Measurements from ENCODE around the gene HOXD12.

Gene HOXD12

GRCh38 chr2:176093898-176094249 lies 5.7 kb upstream of the HOXD12 start:
- no peaks in the 10 kb centered on the region for H3K79me2 ChIP-seq (ENCODE audit: insufficient read depth, low read length)
- H3K9ac ChIP-seq (ENCODE audit: low read length): no peak overlapping the region
- H2AFZ ChIP-seq (ENCODE audit: low read length): no peak overlapping the region
- TF ChIP-seq CTCF (IDR thresholded peaks at IDR 0.05; ENCODE audit: low read length): no peak
- TF ChIP-seq EZH2 (IDR thresholded peaks at IDR 0.05; ENCODE audit: borderline replicate concordance, low read length): no peak
- no peaks in the 10 kb centered on the region for H3K9me3 ChIP-seq (ENCODE audit: low read length)
- H3K4me1 ChIP-seq (ENCODE audit: insufficient read depth, low read length, severe bottlenecking): peaks cover 12% of the 10 kb centered on the region
- H3K9me2 ChIP-seq (ENCODE audit: low read depth, low read length): no peaks in the 10 kb centered on the region
- no peaks in the 10 kb centered on the region for H3K36me3 ChIP-seq (ENCODE audit: insufficient read depth, low read length)
- no peak overlapping the region for H3K4me3 ChIP-seq (ENCODE audit: low read depth, low read length, poor library complexity, severe bottlenecking)
- no peaks in the 10 kb centered on the region for H3F3A ChIP-seq (ENCODE audit: insufficient read depth, low read length)
- no peak overlapping the region for H3K27ac ChIP-seq (ENCODE audit: low read depth, low read length, poor library complexity, severe bottlenecking)
- no peaks in the 10 kb centered on the region for H3K27me3 ChIP-seq (ENCODE audit: insufficient read depth, low read length)
- H3K4me2 ChIP-seq (ENCODE audit: low read length): no peak overlapping the region
- H4K20me1 ChIP-seq (ENCODE audit: insufficient read depth, low read length): no peaks in the 10 kb centered on the region

GRCh38 chr2:176094349-176094748 lies 5.2 kb upstream of the HOXD12 start:
- Histone ChIP-seq H2AFZ (ENCODE audit: low read length) (no peak overlapping the region), H3K4me3 (ENCODE audit: low read depth, low read length, poor library complexity, severe bottlenecking) (no peak overlapping the region), H3K4me1 (ENCODE audit: insufficient read depth, low read length, severe bottlenecking) (peaks cover 12% of the 10 kb centered on the region), H3K4me2 (ENCODE audit: low read length) (no peak overlapping the region), H3K27me3 (ENCODE audit: insufficient read depth, low read length) (no peaks in the 10 kb centered on the region), H4K20me1 (ENCODE audit: insufficient read depth, low read length) (no peaks in the 10 kb centered on the region), H3K79me2 (ENCODE audit: insufficient read depth, low read length) (no peaks in the 10 kb centered on the region), H3K27ac (ENCODE audit: low read depth, low read length, poor library complexity, severe bottlenecking) (no peak overlapping the region), H3K9ac (ENCODE audit: low read length) (no peak overlapping the region), H3K36me3 (ENCODE audit: insufficient read depth, low read length) (no peaks in the 10 kb centered on the region), H3F3A (ENCODE audit: insufficient read depth, low read length) (no peaks in the 10 kb centered on the region), H3K9me3 (ENCODE audit: low read length) (no peaks in the 10 kb centered on the region), H3K9me2 (ENCODE audit: low read depth, low read length) (no peaks in the 10 kb centered on the region)
- no peak for TF ChIP-seq CTCF (IDR thresholded peaks at IDR 0.05; ENCODE audit: low read length)

- Histone ChIP-seq H3K4me1 (ENCODE audit: insufficient read depth, low read length, severe bottlenecking) (peaks cover 12% of the 10 kb centered on the region), H3K4me2 (ENCODE audit: low read length) (no peak overlapping the region), H4K20me1 (ENCODE audit: insufficient read depth, low read length) (no peaks in the 10 kb centered on the region), H3K9me3 (ENCODE audit: low read length) (no peaks in the 10 kb centered on the region), H3F3A (ENCODE audit: insufficient read depth, low read length) (no peaks in the 10 kb centered on the region), H3K79me2 (ENCODE audit: insufficient read depth, low read length) (no peaks in the 10 kb centered on the region), H3K27me3 (ENCODE audit: insufficient read depth, low read length) (no peaks in the 10 kb centered on the region), H3K36me3 (ENCODE audit: insufficient read depth, low read length) (no peaks in the 10 kb centered on the region), H3K9me2 (ENCODE audit: low read depth, low read length) (no peaks in the 10 kb centered on the region), H3K9ac (ENCODE audit: low read length) (no peak overlapping the region), H3K27ac (ENCODE audit: low read depth, low read length, poor library complexity, severe bottlenecking) (no peak overlapping the region), H3K4me3 (ENCODE audit: low read depth, low read length, poor library complexity, severe bottlenecking) (no peak overlapping the region), H2AFZ (ENCODE audit: low read length) (no peak overlapping the region)
- TF ChIP-seq CTCF (IDR thresholded peaks at IDR 0.05; ENCODE audit: low read length) (no peak), EZH2 (IDR thresholded peaks at IDR 0.05; ENCODE audit: borderline replicate concordance, low read length) (no peak)
These were observed 4.2 kb upstream of the HOXD12 start for GRCh38 chr2:176095421-176095820.
